NCI-H1436 treated with DMSO at 0.1 percent for 48 hours (cell line): ENCODE measurements around the gene PSTPIP1.

Source experiments
- DNase-seq: peaks from one replicate; lab custom pipeline; 2025; lab: John Stamatoyannopoulos, UW

The PSTPIP1 gene

GRCh38 chr15:77070495-77071304 lies 75.8 kb downstream of the PSTPIP1 start, which contains the start of gene TSPAN3:
TSPAN3 (minus strand) TSS chr15:77071109; CDS start chr15:77070954, 155 bp downstream.
- peak; percentile 64 for DNase-seq

GRCh38 chr15:77071305-77072223 lies 76.6 kb downstream of the PSTPIP1 start:
- DNase-seq = no peak

GRCh38 chr15:77074350-77074749 lies 79.4 kb downstream of the PSTPIP1 start:
- DNase-seq = no peak

GRCh38 chr15:77075528-77075927 lies 80.6 kb downstream of the PSTPIP1 start:
- DNase-seq = no peak

- no peak for DNase-seq
These were observed 81.5 kb downstream of the PSTPIP1 start for GRCh38 chr15:77076323-77076915.

GRCh38 chr15:77081971-77082370 lies 87.0 kb downstream of the PSTPIP1 start:
- DNase-seq = no peak

GRCh38 chr15:77083381-77084160 lies 88.6 kb downstream of the PSTPIP1 start:
- peak; percentile 93 for DNase-seq

- no peak for DNase-seq
These were observed 89.5 kb downstream of the PSTPIP1 start for GRCh38 chr15:77084436-77084835.

- DNase-seq = no peak
These were observed 90.4 kb downstream of the PSTPIP1 start for GRCh38 chr15:77085297-77085696.
